Measurements from ENCODE around the gene TBC1D22A.
"Not testable (repeated sequence)": the region's sequence is repeated elsewhere in the genome, so short reads cannot be mapped to it uniquely, and the experiment has no call there.

TBC1D22A gene

GRCh38 chr22:46774980-46775849, 12.8 kb downstream of the TBC1D22A start:
- no peak for DNase-seq

DNA sequence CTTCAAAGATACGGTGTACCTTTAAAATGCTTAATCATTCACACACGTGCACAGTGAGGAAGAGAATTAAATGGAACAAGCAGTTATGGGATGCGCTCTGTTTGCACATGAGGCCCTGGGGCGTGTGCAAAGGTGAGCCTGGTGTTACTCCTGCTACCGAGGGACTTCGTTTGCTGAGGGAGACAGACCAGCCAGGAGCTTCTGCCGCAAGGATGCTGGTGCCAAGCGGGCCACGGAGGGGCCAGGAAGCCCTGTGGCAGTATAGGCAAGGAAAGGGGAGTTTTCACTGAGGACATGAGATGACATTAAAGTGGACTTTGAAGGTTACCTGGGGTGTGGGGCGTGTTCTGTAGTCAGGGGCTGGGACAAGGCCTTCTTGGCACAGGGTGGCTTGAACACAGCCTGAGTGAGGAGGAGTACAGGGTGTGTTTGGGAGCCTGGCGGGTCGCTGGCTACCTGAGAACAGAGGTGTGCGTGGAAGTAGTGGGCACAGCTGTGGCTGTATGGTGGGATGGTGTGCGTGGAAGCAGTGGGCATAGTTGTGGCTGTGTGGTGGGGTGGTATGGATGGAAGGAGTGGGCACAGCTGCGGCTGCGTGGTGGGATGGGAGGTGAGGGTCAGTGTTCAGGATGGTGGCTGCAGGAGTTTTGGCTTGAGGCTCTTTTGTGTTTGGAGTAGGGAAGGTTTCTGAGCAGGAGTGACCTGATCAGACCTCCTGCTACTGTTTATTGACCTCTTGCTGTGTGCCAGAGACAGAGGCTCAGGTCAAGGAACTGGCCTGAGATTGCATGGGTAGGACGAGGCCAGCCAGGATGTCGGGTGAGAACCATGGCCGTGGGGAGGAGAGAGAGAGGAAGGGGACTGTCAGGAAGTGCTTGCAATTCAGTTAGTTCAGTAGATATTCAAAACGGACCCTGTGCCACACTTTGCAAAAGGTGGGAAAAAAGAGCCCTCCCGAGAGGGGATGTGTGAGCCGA, 13.7 kb downstream of the TBC1D22A start:
- DNase-seq: no peak

GRCh38 chr22:46776876-46777608, 14.6 kb downstream of the TBC1D22A start:
- no peak for DNase-seq

- peak; percentile 56 for DNase-seq
Observed at GRCh38 chr22:46777609-46777970, 15.1 kb downstream of the TBC1D22A start.

DNA sequence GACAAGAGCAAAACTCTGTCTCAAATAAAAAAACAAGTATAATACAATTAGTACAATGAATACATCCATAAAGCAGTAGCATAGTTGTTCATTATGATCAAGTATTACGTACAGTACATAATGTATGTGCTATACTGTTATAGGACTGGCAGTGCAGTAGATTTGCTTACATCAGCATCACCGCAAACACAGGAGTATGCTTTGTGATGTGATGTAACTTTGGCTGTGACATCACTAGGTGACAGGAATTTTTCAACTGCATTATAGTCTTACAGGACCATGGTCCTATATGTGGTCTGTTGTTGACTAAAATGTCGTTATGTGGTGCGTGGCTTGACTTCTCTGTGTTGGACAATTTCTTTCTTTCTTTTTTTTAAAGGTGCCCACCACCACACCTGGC, 16.6 kb downstream of the TBC1D22A start:
- no peak for DNase-seq

- DNase-seq: no peak
Observed at GRCh38 chr22:46779651-46780050, 17.2 kb downstream of the TBC1D22A start.

DNA sequence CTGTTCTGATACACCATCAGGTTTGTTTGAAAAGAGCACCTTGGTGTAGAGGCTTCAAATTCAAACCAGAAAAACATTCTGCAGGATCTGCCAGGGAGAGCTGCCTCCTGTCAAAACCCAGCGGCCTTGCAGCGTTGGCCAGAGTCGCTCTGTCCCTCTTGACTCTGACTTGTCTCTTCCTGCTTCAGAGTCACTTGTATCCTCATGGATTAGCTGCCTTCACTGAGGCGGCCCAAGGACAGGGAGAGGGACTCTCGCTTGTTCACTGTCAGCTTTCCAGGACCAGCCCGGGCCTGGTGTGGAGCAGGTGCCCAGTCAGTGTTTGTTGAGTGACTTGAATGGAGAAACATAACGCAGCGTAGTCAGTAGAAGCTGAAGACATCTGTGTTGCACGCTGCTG, 18.0 kb downstream of the TBC1D22A start:
- no peak for DNase-seq

- no peak for DNase-seq
Observed at GRCh38 chr22:46781291-46781690, 18.8 kb downstream of the TBC1D22A start.

GRCh38 chr22:46782200-46782599, 19.8 kb downstream of the TBC1D22A start:
- DNase-seq: not testable (repeated sequence)

DNA sequence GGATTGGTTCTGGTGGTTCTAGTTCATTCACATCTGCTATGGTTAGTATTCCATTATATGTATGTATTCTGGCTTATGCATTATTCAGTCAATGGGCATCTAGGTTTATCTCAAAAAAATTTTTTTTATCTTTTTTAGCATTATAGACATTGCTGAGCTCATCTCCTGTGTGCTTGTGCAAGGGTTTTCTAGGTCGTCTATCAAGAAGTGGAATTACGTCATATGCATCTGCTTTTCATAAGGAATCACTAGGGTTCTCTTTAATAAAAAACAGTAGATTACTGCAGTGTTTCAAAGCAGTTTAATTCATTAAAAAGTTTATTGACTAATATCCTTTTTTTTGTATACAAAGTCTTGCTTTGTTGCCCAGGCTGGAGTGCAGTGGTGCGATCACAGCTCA, 21.3 kb downstream of the TBC1D22A start:
- DNase-seq: no peak

DNA sequence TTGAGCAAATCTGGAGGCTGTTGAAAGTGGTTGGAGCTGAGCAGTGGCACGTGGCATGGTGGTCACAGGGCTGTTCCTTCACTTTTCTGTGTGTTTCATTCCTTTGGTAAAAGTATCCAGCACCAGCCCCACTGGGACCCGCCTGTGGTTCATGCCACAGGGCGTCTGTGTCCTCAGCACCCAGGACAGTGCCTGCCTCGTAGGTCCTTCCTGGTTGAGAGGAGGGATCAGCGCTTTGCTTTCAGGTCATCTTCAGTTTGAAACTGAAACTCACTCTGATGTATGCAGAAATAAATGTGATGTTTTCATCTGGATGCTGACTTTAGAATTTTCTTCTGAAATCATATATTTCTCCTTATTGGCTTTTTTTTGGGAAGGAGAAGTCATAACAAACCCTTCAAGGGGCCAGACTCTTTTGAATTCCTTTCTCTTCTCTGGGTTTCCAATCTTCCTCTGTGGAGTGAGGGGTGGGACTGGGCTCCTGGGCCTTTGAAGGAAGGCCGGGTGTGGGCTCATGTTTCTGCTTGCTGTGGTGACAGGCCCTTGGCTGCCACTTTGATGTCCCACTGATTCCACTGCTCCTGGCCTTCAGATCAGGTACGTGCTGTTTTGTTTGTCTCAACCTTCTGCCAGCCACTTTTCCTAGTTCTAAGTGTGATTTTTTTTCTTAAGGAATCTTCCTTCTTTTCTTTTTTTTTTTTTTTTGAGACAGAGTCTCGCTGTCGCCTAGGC, 26.2 kb downstream of the TBC1D22A start:
- DNase-seq: no peak

DNA sequence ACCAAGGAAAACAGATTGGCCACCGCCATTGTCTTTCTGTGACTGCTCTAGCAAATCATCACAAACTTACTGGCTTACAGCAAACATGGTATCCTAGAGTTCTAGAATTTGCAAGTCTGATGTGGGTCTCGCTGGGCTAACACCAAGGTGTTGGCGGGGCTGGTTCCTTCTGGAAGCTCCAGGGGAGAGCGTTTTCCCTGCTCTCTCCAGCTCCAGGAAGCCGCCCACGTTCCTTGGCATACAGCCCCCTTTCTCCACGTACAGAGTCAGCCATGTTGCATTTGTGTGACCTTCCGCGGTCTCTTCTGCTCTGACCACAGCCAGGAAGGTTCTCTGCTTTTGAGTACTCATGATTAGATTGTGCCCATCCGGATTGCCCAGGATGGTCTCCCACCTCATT, 27.5 kb downstream of the TBC1D22A start:
- DNase-seq: no peak

GRCh38 chr22:46791201-46791731, 28.8 kb downstream of the TBC1D22A start:
- DNase-seq: peak; percentile 84

DNA sequence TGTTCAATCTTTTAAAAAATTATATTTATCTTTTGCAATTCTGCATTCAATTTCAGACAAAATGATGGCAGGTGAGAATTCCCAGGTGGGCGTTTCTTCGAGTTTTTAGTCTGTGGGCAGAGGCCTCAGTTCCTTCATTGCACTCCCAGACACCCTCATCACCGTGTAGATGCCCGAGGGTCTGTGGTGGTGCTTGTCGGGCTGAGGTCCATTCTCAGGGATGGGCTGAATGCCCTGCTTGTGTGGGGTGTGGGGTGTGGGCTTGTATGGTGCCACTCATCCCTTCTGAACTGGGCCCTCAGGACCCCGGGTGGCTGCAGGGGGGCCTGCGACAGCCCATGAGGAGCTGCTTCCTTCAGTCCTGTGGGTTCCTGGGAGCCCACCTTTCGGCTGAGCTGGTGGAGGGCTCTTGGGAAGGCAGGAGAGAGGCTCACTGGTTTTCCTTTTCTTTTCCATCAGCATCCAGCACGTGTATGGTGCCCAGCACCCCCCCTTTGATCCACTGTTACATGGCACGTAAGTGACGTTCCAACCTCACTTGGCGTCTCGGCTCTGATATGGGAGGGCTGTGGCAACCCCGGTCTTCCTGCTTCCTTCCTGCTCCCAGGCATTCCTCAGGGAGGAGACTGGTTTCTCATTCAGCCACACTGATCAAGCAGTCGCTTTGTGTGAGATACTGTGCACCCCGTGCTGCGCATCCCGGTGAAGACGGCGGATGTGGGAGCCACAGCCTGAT, 29.8 kb downstream of the TBC1D22A start:
- no peak for DNase-seq

DNA sequence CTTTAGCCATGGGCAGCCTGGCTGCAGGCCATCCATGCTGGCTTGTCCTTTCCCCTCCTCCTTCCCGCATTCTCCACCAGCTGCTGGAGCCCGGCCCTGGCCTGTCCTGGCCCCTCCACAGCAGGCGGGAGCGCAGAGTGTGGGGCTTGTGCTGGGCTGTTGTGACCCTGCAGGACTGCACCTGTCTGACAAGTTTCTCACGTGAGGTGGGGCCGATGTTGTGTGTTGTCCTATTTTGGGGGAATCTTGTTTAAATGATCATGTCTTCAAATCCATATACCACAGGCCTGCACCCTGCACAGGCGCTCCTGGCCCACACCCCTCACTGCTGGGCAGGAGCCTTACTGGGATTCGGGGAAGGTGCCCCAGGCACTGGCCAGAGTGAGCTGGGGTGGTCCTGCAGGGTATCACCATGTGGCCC, 30.4 kb downstream of the TBC1D22A start:
- no peak for DNase-seq

DNA sequence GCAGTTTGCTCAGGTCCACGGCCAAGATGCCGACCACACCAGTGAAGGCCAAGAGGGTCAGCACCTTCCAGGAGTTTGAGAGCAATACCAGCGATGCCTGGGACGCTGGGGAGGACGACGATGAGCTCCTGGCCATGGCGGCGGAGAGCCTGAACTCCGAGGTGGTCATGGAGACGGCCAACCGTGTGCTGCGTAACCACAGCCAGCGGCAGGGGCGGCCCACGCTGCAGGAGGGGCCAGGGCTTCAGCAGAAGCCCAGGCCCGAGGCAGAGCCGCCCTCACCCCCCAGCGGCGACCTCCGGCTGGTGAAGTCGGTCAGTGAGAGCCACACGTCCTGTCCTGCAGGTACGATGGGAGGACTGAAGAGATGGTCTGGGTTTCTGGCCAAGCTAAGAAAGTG, 31.0 kb downstream of the TBC1D22A start:
- DNase-seq: no peak

GRCh38 chr22:46794067-46794466, 31.6 kb downstream of the TBC1D22A start:
- DNase-seq: no peak

GRCh38 chr22:46794491-46794890, 32.0 kb downstream of the TBC1D22A start:
- no peak for DNase-seq

DNA sequence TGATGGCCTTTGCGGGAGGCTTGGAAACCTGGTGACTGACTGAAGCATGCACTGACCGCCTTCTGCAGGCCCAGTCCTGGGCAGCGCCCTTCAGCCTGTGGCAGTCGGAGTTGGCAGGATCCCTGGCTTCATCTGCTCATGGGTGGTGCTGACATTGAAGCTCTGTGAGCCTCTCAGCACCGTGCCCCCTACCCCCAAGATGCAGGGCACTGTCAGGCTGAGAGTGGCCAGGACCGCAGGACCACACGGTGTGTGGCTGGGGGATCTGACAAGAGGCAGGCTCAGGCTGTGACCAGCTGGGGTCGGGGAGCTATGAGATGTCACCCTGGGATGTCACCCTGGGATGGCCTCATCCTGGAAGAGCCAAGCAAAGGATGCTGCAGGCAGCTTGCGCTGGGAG, 32.7 kb downstream of the TBC1D22A start:
- DNase-seq: no peak

- no peak for DNase-seq
Observed at GRCh38 chr22:46795845-46796565, 33.6 kb downstream of the TBC1D22A start.

Data from activated CD4-positive, alpha-beta T cell treated with anti-CD3 and anti-CD28 coated beads, Interleukin-2, amount 50 U/mL, for 1 hour (primary cell).